ENCODE results near the gene SLC13A4.
"Not testable (repeated sequence)": the region's sequence is repeated elsewhere in the genome, so short reads cannot be mapped to it uniquely, and the experiment has no call there.

Gene SLC13A4

GRCh38 chr7:135748770-135749169 lies 20.8 kb upstream of the SLC13A4 start, which contains the start of gene FAM180A:
FAM180A (minus strand) TSS chr7:135748813; CDS start chr7:135748580, 233 bp downstream.
- peak; percentile 66 to 67 for DNase-seq (ENCODE audit: low read depth in 2 of 2)

DNA sequence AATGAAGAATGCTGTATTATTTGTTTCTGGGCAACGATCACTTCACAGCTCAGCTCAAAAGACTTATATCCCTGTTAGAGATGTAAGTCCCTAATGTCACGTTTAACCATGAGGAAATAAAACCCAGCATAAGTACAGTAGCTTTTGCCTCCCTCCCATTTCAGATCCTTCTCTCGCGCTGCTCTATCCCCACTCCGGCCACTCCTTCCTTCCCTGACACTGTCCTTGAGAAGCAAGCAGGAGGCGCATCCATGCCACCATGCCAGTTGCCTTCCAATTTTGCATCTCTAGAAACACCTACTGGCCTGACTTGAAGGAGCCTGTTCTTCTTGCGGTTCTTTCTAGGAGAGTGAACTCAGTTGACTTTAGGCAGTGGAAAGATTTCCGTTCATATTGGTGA lies 19.4 kb upstream of the SLC13A4 start:
- no peak for DNase-seq (ENCODE audit: low read depth in 2 of 2)

GRCh38 chr7:135745703-135746312 lies 17.8 kb upstream of the SLC13A4 start:
- DNase-seq (ENCODE audit: low read depth in 2 of 2) = peak; percentile 91 to 92

DNA sequence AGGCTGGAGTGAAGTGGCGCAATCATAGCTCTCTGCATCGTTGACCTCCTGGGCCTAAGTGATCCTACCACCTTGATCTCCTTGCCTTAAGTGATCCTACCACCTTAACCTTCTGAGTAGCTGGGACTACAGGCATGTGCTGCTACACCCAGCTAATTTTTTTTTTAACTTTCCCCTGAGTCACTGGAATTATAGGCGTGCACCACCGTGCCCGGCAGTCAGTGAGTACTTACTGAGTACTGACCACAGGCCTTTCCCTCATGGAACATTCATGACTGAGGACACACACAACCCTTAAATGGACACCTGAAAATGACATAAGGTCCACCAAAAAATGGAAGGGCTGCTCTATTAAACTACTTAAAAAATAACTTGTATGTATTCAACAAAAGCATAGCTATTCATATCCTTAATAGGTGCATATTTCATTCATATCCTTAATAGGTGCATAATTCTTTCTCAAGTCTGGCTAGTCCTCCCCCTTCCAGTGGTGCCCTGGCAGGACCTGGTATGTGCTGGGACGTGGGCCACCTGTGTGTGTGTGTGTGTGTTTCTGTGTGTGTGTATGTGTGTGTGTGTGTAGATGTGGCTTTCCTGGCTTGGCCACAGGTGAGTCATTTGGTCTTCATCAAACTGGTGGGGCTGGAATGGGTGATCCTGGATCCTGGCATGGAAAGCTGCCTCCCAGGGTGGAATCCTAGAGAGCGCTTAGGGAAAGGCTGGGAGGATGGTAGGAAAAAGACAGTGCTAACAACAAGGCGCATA lies 17.1 kb upstream of the SLC13A4 start:
- DNase-seq (ENCODE audit: low read depth in 2 of 2) = no peak

- DNase-seq (ENCODE audit: low read depth in 2 of 2) = no peak
Observed at GRCh38 chr7:135743907-135744731, 16.1 kb upstream of the SLC13A4 start.

DNA sequence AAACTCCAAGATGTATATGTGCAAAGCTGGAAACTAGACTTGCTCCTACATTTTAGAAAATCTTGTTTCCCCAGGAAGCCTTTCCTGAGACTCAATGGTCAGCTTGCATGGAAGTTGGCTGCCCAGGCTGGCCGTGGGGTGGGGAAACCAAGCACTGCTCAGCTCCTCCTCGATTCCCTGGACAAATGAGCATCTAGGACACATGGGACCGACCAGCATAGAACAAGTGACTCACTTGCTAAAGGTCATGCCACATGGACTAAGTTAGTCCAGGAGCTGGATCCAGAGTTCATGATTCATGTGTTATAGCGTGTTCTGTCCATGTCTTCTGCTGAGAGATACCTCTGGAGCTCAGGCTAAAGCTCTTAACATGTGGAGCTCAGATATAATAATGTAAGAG lies 14.4 kb upstream of the SLC13A4 start:
- DNase-seq (ENCODE audit: low read depth in 2 of 2) = no peak

DNA sequence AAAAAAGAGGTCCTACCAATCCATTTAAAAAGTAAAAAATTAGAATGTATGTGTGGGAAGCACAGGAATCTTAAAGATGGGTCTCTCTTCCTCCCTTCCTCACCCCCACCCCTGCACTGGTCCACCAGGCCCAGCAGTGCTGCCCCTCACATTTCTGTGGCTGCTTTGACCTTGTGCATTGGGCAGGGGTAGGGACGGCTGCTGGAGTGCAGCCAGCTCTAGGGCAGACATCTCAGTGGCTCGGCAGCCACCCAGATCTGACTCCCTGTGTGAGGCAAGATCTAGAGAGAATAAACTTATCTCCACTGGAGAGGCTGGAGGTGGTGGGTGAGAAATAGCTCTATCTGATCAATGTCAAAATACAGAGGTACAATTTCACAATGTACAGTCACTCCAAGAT lies 13.9 kb upstream of the SLC13A4 start:
- no peak for DNase-seq (ENCODE audit: low read depth in 2 of 2)

GRCh38 chr7:135740889-135741288 lies 12.9 kb upstream of the SLC13A4 start:
- no peak for DNase-seq (ENCODE audit: low read depth in 2 of 2)

DNA sequence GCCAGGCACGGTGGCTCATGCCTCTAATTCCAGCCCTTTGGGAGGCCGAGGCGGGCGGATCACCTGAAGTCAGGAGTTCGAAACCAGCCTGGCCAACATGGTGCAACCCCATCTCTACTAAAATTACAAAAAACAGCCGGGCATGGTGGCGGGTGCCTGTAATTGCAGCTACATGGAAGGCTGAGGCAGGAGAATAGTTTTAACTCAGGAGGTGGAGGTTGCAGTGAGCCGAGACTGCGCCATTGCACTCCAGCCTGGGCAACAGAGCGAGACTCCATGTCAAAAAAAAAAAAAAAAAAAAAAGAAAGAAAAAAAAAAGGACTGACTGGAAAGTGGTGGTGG lies 9.3 kb upstream of the SLC13A4 start:
- DNase-seq (ENCODE audit: low read depth in 2 of 2) = not testable (repeated sequence)

- DNase-seq (ENCODE audit: low read depth in 2 of 2) = no peak
Observed at GRCh38 chr7:135736586-135737305, 8.8 kb upstream of the SLC13A4 start.

DNA sequence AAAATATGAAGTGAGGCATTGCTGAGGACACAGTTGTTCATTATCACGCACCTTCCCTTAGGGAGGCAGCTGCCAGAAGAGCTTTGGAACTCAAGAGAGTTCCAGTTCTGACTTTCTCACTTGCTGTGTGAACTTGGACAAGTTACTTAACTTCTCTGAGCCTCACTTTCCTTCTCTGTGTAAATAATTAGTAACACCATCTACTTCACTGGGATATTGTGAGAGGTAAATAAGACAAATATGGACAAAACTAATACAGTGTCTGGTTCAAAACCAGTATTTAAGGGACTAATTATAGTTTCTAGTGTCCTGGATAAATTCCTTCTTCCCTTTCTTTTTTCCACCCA lies 6.3 kb upstream of the SLC13A4 start:
- DNase-seq (ENCODE audit: low read depth in 2 of 2) = no peak

DNA sequence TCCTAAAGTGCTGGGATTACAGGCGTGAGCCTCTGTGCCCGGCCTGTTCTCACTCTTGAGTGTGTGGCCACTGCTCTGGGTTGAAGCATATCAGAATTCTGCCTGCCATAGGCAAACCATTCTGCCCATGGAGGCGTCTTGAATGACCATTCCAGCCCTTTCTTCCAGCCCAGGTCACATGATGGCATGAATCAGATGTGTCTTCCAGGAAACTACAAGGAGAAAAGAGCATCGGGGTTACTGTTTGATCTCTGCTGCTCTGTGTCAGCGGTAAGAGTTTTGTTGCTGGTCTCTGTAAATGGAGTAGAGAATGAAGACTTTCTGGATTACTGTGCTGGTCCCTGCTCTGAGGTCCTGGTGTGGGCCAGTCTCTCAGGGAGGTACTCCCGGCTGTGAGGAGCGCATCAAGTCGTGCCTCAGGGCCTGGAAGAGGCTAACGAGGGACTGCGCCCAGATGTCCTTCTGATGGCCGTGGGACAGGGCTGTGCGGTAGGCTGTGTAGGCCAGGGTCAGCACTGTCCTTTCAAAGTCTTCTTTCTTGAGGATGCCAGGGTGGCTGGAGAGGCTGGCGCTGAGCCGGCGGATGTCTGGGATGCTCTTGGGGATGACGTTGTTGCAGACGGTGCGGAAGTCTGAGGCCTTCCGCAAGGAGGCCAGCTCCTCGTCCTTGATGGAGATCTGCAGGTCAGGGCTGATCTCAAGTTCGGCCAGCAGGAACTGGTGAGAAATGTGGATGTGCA lies 5.8 kb upstream of the SLC13A4 start:
- DNase-seq (ENCODE audit: low read depth in 2 of 2) = no peak

DNA sequence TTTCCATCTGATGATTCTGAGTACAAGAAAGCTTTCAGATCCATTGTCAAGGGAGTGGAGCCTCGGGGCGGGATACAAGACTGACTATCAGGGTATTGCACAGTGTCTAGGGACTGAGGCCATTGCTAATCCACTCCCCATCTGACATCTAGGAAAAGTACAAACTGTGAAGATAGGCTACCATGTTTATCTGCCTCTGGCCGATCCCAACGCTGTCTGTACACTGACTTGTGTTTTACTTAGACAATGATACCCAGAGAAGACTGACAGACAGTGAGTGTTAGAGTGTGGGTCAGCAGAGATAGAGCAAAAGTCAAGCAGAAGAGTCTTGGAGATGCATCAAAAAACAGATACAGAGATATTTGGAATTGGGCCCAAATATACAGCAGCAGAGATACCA lies 3.1 kb upstream of the SLC13A4 start:
- no peak for DNase-seq (ENCODE audit: low read depth in 2 of 2)

DNA sequence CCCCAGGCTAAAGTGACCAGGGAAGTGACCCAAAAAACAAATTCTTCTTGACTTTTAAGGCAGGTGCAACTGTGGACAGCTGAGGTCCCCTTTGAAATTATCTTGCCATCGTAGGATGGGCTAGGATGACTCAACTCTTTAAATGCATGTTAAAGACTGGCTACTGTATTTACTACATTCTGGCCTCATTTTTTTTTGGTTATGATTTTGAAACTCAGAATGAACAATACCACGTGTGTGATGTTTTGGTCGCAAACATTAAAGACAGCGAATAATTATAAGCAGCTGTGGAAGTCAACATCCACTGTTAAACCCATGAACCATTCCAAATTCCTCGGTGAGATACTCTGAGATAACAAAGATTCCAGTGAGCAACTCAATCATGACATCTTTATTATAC lies 1.2 kb upstream of the SLC13A4 start:
- peak; percentile 55 to 58 for DNase-seq (ENCODE audit: low read depth in 2 of 2)

DNA sequence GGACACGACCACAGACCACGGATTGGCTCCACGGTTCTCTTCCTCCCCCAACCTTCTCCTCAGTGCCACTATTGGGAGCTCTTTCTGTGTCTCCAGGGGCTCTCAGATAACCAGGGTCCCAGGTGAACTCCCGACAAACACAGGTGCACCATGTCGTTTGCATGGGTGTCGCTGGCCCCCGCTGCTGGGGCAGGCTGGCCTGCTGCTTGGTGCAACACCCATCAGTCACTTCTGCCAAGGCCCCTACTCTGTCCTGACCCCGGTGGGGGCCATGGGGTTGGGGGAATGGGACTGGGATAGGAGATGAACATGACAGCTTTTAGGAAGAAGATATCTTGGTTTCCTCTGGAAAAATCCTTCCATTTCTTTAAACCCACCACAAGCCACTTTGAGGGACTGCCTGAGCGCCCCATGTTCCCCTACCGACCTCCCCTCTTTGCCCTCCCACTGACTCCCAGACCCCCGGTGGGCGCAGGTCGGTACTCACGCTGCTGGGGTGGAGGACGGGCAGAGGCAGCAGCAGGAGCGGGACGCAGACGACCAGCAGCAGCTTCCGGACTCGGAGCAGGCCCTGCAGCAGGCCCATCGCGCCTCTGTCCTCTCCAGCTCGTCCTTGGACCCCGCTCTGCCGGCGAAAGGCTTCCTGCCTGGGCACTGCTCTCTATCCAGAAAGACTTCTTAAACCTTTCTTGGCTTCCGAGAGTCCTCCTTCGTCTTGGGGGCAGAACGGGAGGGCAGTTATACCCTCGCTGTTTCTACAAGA lies 894 bp downstream of the SLC13A4 start:
- DNase-seq (ENCODE audit: low read depth in 2 of 2) = no peak

DNA sequence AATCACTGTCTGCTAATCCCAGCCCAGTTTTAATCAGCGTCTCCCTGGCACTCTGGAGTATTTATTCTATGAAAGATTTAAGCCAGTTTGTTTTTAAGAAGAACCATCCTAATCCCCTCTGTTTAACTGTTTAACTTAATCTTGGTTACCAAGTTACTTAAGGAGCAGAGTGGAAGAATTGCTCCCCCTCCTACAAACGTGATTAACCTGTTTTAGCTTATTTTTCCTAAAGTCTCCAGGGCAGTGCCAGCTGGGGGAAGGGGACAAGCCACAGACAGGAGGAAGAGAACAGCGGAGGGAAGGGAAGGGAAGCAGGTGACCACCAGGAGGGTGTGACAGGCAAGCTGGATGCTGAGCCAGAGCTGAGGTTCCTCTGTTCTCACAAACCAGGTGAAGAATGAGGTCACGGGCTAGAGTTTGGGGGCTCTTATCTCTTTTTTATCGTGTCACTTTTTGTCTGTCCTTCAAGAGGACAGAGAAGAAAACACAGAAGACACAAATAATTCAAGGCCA lies 1.7 kb downstream of the SLC13A4 start:
- no peak for DNase-seq (ENCODE audit: low read depth in 2 of 2)

DNA sequence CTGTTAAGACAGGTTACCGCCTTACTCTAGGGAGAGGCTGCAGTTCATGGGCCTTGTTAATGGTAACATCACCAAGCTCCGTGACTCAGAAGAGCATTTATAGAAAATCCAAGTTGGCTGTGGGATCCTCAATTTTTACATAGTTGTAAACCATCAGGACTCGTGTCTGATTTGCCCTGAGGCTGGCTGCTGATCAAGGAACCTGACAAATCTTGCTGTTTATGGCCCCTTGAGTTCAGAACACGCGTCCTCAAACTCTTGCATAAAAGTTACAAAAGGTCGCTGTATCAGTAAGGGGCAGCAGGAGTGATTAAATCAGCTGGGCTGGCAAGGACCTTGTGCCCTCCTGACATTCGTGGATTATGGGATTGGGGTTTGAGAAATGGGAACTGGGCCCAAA lies 4.6 kb downstream of the SLC13A4 start:
- DNase-seq (ENCODE audit: low read depth in 2 of 2) = no peak

GRCh38 chr7:135721198-135721820 lies 6.7 kb downstream of the SLC13A4 start:
- DNase-seq (ENCODE audit: low read depth in 2 of 2) = no peak

GRCh38 chr7:135719688-135720087 lies 8.3 kb downstream of the SLC13A4 start:
- no peak for DNase-seq (ENCODE audit: low read depth in 2 of 2)

All from fibroblast of skin of left quadriceps (primary cell).